Colonic mucosa (tissue), 4 donors: ENCODE results near the gene ACOT7. TPM values are rescaled to one million over a fixed set of nuclear protein-coding genes. Genes with fewer than 3 reads are reported as not detected.
A peak's percentile ranks its signal among the peaks of the same experiment; 100 is the strongest.
"Not testable (repeated sequence)": the region's sequence is repeated elsewhere in the genome, so short reads cannot be mapped to it uniquely, and the experiment has no call there.

Experiments used
- DNase-seq: peaks from one replicate; pipeline ENCODE4 v3.0.0-alpha.2; 2020
- H3K27ac ChIP-seq: fragments of 200-600 bp; one replicate; pipeline ENCODE4 v1.8.0; 2021
- H3K27me3 ChIP-seq: fragments of 200-600 bp; one replicate; pipeline ENCODE4 v1.8.0; 2021
- H3K36me3 ChIP-seq: fragments of 200-600 bp; one replicate; pipeline ENCODE4 v1.8.0; 2021
- H3K4me1 ChIP-seq: fragments of 200-600 bp; one replicate; pipeline ENCODE4 v1.8.0; 2021; ENCODE audit warnings: mild to moderate bottlenecking
- H3K4me3 ChIP-seq: fragments of 200-600 bp; one replicate; pipeline ENCODE4 v1.8.0; 2021
- H3K9ac ChIP-seq, 2 donors: one replicate each; pipeline ENCODE4 v1.7.0; 2013; ENCODE audit warnings: control low read depth in 2 of 2, low read depth in 2 of 2, low read length in 2 of 2
- H3K9me3 ChIP-seq: fragments of 200-600 bp; one replicate; pipeline ENCODE4 v1.8.0; 2021
- intact Hi-C: fragments of 100-400 bp; cut with DNase I; formaldehyde crosslinking; loops from one replicate; pipeline ENCODE4 v1.14.1; 2022
- total RNA-seq, 2 donors: library from RNA; stranded (reverse); fragmentation: NEBNext Ultra II Directional in 1 of 2; extraction: Animal tissue kit (Norgen Biotek cat#: 25700) in 1 of 2; gene quantifications; one replicate each; pipeline ENCODE4 v1.2.1, GENCODE V29; 2021
- TF ChIP-seq, protein P1 (sequence below): fragments of 200-600 bp; IDR thresholded peaks from one replicate; pipeline ENCODE4 v1.8.0; 2022; ENCODE audit warnings: antibody characterized with exemption, mild to moderate bottlenecking
- donor health status: healthy.
- donor health status: DM: no; HTN: no; CAD: no.
- donor health status: DM: no; HTN: no; CAD: no.

The ACOT7 gene
- total RNA-seq, 2 donors from 2014 or later, result 48.7 to 125 TPM

DNA sequence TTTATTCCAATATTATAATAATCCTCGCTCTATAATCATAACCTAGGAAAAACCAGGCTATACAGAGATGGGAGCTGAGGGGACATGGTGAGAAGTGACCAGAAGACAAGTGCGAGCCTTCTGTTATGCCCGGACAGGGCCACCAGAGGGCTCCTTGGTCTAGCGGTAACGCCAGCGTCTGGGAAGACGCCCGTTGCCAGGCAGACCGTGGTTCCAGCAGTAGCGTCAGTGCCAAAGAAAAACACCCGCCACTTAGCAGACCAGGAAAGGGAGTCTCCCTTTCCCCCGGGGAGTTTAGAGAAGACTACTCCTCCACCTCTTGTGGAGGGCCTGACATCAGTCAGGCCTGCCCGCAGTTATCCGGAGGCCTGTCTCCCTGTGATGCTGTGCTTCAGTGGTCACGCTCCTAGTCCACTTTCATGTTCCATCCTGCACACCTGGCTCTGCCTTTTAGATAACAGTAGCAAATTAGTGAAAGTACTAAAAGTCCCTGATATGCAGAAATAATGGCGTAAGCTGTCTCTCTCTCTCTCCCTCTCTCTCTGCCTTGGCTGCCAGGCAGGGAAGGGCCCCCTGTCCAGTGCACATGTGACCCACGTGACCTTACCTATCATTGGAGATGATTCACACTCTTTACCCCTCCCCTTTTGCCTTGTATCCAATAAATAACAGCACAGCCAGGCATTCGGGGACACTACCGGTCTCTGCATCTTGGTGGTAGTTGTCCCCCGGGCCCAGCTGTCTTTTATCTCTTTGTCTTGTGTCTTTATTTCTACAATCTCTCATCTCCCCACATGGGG lies 30.3 kb downstream of the ACOT7 start:
- H3K27ac ChIP-seq, result peak overlapping the region; percentile 84
- H3K9ac ChIP-seq, H3K4me3 ChIP-seq, H3K9me3 ChIP-seq, intact Hi-C loops, H3K36me3 ChIP-seq, H3K27me3 ChIP-seq: not testable (repeated sequence)
- H3K4me1 ChIP-seq, result peaks cover 29% of the 10 kb centered on the region
- DNase-seq, result peak; percentile 82
- TF ChIP-seq, protein P1, sequence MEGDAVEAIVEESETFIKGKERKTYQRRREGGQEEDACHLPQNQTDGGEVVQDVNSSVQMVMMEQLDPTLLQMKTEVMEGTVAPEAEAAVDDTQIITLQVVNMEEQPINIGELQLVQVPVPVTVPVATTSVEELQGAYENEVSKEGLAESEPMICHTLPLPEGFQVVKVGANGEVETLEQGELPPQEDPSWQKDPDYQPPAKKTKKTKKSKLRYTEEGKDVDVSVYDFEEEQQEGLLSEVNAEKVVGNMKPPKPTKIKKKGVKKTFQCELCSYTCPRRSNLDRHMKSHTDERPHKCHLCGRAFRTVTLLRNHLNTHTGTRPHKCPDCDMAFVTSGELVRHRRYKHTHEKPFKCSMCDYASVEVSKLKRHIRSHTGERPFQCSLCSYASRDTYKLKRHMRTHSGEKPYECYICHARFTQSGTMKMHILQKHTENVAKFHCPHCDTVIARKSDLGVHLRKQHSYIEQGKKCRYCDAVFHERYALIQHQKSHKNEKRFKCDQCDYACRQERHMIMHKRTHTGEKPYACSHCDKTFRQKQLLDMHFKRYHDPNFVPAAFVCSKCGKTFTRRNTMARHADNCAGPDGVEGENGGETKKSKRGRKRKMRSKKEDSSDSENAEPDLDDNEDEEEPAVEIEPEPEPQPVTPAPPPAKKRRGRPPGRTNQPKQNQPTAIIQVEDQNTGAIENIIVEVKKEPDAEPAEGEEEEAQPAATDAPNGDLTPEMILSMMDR, result peak; percentile 72

DNA sequence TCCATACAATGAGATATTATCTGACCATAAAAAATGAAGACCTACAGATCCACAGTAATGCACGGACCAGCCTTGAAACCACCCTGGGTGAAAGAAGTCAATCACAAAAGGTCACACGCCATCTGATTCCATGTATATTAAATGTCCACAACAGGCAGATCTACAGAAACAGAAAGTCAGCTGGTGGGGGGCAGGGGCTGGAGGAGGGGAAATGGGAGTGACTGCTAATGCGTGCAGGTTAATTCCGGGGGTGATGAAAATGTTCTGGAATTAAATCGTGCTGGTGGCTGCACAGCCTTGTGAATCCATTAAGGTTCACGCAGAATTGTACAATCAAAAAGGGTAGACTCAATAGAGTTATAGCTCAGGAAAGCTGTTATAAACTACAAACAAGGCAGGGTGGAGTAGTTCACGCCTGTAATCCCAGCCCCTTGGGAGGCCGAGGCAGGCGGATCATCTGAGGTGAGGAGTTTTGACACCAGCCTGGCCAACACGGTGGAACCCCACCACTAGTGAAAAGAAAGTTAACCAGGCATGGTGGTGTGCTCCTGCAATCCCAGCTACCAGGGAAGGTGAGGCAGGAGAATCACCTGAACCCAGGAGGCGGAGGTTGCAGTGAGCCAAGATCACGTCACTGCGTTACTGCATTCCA lies 32.3 kb downstream of the ACOT7 start:
- TF ChIP-seq, protein P1, result no peak
- Histone ChIP-seq H3K9me3 (no peaks in the 10 kb centered on the region), H3K9ac (peak overlapping the region in 1 of 2 donors; percentile 88), H3K4me1 (peaks cover 40% of the 10 kb centered on the region), H3K27ac (peak overlapping the region; percentile 84), H3K36me3 (no peaks in the 10 kb centered on the region), H3K4me3 (no peak overlapping the region), H3K27me3 (no peaks in the 10 kb centered on the region)
- intact Hi-C loops, result no loop called here
- DNase-seq, result peak; percentile 63

DNA sequence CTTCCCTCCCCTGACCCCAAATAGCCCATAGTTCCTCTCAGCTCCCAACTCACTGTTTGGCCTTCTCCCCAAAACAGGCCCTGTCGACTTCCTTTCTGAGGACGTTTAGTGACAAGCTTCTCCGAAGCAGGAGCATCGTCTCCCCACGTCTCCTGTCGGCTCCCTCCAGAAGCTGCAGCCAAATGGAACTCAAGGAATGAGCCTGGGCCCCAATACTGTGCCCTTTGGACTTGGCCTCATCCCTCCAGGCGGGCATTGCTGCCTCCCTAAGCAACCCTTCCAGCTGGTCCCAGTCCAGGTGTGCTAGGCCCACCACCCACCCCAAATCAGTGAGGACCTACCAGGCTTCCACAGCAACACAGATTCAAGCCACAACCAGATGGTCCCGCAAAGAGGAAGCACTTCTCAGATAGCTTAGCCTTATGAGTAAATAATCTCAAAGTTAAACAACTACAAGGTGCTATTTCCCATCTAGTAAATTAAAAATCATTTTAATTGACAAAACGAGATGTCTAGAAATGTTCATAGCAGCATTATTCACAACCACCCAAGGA lies 33.0 kb downstream of the ACOT7 start:
- TF ChIP-seq, protein P1, result no peak
- Histone ChIP-seq H3K36me3 (no peaks in the 10 kb centered on the region), H3K27ac (peak overlapping the region; percentile 84), H3K27me3 (no peaks in the 10 kb centered on the region), H3K4me3 (peak overlapping the region; percentile 5), H3K9me3 (no peaks in the 10 kb centered on the region), H3K4me1 (peaks cover 40% of the 10 kb centered on the region), H3K9ac (peak overlapping the region; percentile 68 to 88)
- intact Hi-C loops, result no loop called here
- DNase-seq, result peak; percentile 69

DNA sequence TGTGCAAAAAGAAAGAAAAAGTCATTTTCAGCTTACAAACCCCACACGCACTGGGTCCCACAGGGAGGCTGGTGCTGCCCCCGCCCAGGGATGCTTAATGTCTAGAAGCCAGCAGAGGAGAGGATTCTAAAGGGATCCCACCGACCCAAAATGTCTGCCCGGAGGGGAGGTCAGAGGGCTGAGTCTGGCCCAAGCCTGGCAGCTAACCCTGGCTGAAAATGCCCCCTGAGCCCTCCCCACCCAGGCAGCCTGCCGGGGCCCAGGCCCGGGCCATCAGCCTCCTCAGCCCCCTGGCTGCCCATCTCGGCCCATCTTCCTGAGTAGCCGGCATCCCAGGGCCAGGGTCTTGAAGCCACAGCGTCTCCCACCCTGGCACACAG lies 33.5 kb downstream of the ACOT7 start:
- peak overlapping the region; percentile 68 to 88 for H3K9ac ChIP-seq
- H3K4me3 ChIP-seq, result peak overlapping the region; percentile 5
- DNase-seq, result peak; percentile 39

More for the DNA sequence above, 33.5 kb downstream of the ACOT7 start:
- peak overlapping the region; percentile 84 for H3K27ac ChIP-seq
- no peaks in the 10 kb centered on the region for H3K9me3 ChIP-seq
- H3K36me3 ChIP-seq, result no peaks in the 10 kb centered on the region
- intact Hi-C loops, result no loop called here
- H3K27me3 ChIP-seq, result no peaks in the 10 kb centered on the region
- peaks cover 40% of the 10 kb centered on the region for H3K4me1 ChIP-seq
- TF ChIP-seq, protein P1, result no peak
